GM12801 (cell line): ENCODE results near the gene RGMA.
A peak's percentile ranks its signal among the peaks of the same experiment; 100 is the strongest.

Experiments used
- CTCF ChIP-seq: IDR thresholded peaks from one replicate; pipeline ENCODE4 v1.5.1; 2011; ENCODE audit warnings: control low read depth; ENCODE audit not compliant: insufficient read length; ENCODE audit errors: extremely low read depth

Gene RGMA

GRCh38 chr15:93034512-93034911, 54.5 kb downstream of the RGMA start:
- no peak for TF ChIP-seq CTCF

GRCh38 chr15:93033434-93034045, 55.5 kb downstream of the RGMA start:
- no peak for TF ChIP-seq CTCF

GRCh38 chr15:93031103-93031464, 57.9 kb downstream of the RGMA start:
- no peak for TF ChIP-seq CTCF

GRCh38 chr15:93030430-93031102, 58.4 kb downstream of the RGMA start:
- TF ChIP-seq CTCF, result peak; percentile 40

- no peak for TF ChIP-seq CTCF
Measured at GRCh38 chr15:93029836-93030429, 59.1 kb downstream of the RGMA start.

GRCh38 chr15:93029214-93029835, 59.7 kb downstream of the RGMA start:
- no peak for TF ChIP-seq CTCF

GRCh38 chr15:93028632-93029213, 60.3 kb downstream of the RGMA start:
- TF ChIP-seq CTCF, result no peak
